HG02610 (cell line): ENCODE data around the gene CENPVL3.
"Not testable (repeated sequence)": the region's sequence is repeated elsewhere in the genome, so short reads cannot be mapped to it uniquely, and the experiment has no call there.

Experiments
- ATAC-seq: cut with Tn5 transposase; IDR thresholded peaks from one replicate; pipeline ENCODE4 v1.9.1; 2021; ENCODE audit warnings: mild to moderate bottlenecking, moderate library complexity; ENCODE audit not compliant: unreplicated experiment

Gene CENPVL3

DNA sequence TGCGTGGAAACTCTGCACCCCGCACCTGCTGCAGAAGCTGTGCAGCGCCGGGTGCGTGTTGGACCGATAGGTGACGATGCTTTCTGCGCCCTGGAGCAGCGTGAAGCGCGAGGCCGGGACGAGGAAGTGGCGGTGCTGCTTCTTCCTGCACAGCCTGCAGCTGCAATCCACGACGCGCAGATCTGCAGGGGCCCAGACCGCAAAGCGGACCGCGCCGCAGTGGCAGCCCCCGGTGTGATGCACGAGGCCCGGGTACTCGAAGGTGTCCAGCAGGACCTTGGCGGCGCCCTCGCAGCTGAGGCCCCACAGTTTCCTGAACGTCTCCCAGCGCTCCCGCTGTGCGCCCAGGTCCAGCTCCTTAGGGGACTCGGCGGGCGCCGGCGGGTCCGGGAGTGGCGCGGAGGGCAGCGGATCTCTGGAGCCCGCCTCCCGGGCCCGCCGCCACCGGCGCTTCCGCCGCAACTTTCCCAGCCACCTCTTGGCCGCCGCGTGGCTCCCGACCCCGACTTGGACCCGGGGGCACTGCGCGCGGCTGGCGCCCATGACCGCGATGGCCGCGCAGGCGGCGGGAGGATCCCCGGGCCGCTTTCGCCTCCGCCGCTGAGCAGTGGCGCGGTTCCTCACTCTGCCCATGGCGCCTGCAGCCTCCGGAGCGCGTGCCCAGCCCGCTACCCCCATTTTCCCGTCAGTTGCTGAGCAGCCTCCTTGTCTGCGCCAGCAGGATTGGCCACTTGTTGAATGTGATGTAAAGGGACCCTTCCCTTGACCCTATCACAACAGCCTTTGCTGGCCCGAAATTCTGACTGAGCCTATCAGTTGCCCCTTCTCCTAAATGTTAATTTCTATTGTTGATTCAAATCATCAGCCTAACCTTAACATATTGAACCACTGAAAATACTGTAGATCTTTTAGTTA is at the start of gene CENPVL3:
CENPVL3 (minus strand) TSS at position 672 of the 915 bp plus-strand sequence; CDS start at position 633, 39 bp downstream.
- not testable (repeated sequence) for ATAC-seq

- ATAC-seq, result no peak
Observed at GRCh38 chrX:51665981-51666380, 47.3 kb upstream of the CENPVL3 start.

DNA sequence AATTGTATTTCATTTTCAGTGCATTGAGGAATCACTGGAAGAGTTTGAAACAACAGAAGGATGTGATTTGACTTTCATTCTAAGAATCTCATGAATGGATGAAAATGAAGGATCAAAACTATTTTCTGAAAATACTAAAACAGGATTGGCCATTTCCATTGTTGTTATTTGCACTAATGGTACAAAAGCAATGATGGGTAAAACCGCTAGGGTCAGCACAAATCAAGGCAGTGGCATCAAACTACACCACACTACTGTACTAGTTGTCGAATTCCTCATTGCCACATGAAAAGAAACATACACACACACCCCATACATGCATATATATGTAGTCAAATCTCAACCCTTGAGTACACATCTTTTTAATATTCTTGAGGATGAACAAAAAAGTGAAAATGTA is 24.7 kb upstream of the CENPVL3 start:
- no peak for ATAC-seq

DNA sequence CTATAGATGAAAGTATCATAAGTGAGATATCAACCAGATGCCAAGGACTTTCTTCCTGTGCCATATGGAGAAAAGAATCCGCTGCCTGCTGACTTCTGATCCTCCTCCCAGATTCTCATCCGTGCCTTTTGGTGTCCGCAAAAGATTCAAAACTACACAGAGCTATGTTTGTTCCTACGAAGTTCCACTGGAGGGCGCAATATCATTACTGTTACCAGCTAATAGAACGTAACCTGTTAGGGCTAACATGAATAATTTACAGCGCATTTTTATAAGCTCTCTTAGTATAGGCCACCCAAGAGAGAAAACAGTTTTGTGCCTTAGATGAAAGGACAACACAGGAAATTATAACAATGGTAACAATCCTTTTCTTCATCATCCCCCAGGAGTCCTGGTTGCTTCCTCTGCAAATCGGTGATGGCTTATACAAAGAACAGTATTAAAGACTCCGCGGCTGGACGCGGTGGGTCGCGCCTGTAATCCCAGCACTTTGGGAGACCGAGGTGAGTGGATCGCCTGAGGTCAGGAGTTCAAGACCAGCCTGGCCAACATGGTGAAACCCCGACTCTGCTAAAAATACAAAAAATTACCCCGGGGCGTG is 22.8 kb upstream of the CENPVL3 start:
- no peak for ATAC-seq

DNA sequence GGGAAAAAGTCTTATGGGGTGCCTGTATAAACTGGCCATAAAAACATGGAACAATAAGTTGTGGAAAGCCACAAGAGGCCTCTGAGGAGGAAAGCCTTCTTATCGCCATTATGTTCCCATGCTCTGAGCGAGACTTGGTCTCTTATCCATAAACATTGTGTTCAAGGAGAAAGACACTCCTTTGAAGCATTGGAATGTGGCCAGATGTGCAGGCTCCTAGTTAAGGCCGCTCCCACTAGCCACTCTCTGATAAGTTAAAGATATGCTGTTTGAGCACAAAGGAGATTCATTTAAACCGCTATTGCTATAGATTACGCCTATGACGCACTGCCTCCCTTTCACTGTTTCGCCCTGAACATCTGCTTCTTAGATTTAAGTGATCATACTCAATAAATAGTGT is 17.8 kb upstream of the CENPVL3 start:
- ATAC-seq, result not testable (repeated sequence)

- ATAC-seq, result no peak
Observed at GRCh38 chrX:51614353-51615012, 4.2 kb downstream of the CENPVL3 start.

GRCh38 chrX:51608766-51609165 is 9.9 kb downstream of the CENPVL3 start:
- ATAC-seq, result no peak

- no peak for ATAC-seq
Observed at GRCh38 chrX:51608126-51608525, 10.6 kb downstream of the CENPVL3 start.

- ATAC-seq, result no peak
Observed at GRCh38 chrX:51606446-51606845, 12.3 kb downstream of the CENPVL3 start.

GRCh38 chrX:51598899-51599298 is 19.8 kb downstream of the CENPVL3 start:
- ATAC-seq, result no peak

DNA sequence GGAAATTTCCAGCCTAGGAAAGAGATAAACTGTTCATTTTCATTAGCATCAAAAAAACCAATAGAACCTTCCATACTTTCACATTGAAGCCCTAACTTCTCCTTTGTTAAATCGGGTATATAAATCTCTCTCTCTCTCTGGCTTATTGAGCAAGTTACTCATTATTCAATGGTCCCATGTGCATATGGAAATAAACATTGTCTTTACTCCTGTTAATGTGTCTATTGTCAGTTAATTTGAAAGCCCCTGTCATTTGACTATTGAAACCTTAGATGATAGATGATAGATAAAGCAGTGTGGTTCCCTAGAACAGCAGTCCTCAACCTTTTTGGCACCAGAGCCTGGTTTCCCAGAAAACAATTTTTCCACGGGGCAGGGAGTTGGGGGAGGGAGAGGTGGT is 46.8 kb downstream of the CENPVL3 start:
- no peak for ATAC-seq

- no peak for ATAC-seq
Observed at GRCh38 chrX:51569561-51569960, 49.2 kb downstream of the CENPVL3 start.

GRCh38 chrX:51568586-51568985 is 50.1 kb downstream of the CENPVL3 start:
- no peak for ATAC-seq
